Islet of Langerhans (tissue), 1 donor: ENCODE results near the gene TBCC.
"Not testable (repeated sequence)": the region's sequence is repeated elsewhere in the genome, so short reads cannot be mapped to it uniquely, and the experiment has no call there.

Experiments
- FAIRE-seq: peaks from one replicate; lab custom pipeline; 2011; peaks lifted over from hg19 to GRCh38; lab: Jason Lieb, UNC

The TBCC gene

DNA sequence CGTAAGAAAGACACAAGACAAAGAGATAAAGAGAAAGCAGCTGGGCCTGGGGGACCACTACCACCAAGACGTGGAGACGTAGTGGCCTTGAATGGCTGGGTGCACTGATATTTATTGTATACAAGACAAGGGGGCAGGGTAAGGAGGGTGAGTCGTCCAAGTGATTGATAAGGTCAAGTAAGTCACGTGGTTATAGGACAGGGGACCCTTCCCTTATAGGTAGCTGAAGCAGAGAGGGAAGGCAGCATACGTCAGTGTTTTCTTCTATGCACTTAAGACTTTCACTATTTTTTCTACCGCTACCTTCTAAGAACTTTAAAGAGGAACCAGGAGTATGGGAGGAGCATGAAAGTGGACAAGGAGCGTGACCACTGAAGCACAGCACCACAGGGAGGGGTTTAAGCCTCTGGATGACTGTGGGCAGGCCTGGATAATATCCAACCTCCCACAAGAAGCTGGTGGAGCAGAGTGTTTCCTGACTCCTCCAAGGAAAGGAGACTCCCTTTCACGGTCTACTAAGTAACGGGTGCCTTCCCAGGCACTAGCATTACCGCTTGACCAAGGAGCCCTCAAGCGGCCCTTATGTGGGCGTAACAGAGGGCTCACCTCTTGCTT is 11.9 kb downstream of the TBCC start:
- not testable (repeated sequence) for FAIRE-seq

GRCh38 chr6:42729731-42730130 is 16.2 kb downstream of the TBCC start:
- FAIRE-seq, result no peak

DNA sequence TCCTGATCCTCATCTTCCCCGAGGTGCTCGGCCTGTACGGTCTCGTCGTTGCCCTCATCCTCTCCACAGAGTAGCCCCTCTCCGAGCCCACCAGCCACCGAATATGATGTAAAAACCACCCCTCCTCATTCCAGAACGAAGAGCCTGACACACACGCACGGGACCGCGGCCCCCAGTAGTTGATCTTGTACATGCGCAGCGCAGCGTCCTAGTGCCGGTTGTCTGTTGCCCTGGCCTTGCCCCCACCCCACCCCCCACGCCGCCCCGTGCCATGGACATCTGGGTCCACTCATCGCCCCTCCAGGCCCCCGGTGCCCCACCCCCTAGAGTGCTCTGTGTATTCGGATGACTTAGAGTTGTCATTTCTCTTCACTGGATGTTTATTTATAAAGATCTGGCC is 18.3 kb downstream of the TBCC start:
- no peak for FAIRE-seq

DNA sequence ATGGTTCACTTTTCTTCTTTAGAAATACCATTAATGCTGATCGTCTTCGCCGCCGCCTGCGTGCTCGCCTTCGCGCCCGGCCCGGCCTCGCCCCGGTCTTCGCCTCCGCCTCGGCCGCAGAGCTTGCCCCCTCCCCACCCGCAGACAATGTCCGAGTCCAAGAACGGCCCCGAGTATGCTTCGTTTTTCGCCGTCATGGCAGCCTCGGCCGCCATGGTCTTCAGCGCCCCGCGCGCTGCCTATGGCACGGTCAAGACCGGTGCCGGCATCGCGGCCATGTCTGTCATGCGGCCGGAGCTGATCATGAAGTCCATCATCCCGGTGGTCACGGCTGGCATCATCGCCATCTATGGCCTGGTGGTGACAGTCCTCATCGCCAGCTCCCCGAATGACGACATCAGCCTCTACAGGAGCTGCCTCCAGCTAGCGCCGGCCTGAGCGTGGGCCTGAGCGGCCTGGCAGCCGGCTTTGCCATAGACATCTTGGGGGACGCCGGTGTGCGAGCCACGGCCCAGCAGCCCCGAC is 18.8 kb downstream of the TBCC start:
- FAIRE-seq, result no peak

DNA sequence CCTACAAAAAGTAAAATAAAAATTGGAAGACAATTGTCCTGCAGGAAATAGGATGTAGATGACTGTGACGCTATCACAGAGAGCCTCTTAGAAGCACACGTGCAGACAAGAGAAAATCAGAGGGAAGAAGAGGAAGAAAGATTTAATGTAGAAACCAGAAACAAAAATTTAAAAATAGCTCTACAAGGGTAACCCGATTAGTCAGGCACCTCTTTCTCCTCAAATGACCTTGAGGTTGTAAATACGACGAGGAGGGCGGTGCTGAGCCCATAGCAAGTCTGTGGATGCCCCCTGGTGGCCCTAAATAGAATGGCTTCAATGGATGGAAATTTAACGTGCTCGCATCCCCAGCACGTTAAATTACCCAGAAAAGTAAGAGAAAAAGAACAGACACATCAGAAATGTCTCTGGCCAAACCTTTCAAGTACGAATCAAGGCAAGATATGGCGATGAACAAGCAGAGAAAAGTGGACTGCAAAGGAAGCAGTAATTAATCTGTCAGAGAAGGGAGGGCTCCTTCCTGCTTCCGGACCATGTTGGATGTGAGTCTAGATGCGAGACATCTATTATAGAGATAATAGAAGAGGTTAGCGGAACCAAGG is 19.3 kb downstream of the TBCC start:
- peak; percentile 95 for FAIRE-seq

- no peak for FAIRE-seq
Observed at GRCh38 chr6:42726026-42726425, 19.9 kb downstream of the TBCC start.

DNA sequence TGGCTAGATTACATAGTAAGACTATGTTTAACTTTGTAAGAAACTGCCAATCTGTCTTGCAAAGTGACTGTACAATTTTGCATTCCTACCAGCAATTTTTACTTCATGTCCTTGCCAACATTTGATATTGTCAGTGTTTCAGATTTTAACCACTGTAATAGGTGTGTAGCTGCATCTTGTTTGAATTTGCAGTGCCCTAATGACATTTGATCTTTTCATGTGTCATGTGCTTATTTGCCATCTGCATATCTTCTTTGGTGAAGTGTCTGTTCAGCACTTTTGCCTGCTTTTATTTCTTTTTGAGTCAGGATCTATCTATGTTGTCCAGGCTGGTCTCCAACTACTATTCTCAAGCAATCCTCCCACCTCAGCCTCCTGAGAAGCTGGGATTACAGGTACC is 21.1 kb downstream of the TBCC start:
- FAIRE-seq, result no peak

DNA sequence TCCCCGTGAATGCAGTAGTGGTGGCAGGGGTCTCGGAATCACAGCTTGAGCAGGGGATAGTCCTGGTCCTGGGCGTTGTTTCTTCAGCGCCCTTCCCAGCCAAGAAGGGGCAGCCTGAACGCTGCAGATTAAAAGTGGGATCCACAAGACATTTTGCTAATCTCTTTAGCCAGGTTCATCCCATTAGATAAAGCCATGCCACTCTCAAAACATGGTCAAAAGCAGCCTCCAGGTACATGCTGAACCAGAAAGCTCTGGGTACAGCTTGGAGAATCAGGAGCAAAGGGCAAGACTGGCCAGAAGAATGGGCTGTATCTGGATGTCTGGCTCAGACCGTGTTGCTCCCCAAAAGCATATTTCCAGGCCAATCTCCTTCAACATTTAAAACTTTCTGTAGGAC is 23.4 kb downstream of the TBCC start, which contains the start of gene PRPH2:
TSS of gene PRPH2 (minus strand) at position 101 of the 400 bp plus-strand sequence. CDS start 263 bp downstream, outside the sequence.
- no peak for FAIRE-seq

GRCh38 chr6:42720739-42721138 is 25.2 kb downstream of the TBCC start:
- FAIRE-seq, result no peak

DNA sequence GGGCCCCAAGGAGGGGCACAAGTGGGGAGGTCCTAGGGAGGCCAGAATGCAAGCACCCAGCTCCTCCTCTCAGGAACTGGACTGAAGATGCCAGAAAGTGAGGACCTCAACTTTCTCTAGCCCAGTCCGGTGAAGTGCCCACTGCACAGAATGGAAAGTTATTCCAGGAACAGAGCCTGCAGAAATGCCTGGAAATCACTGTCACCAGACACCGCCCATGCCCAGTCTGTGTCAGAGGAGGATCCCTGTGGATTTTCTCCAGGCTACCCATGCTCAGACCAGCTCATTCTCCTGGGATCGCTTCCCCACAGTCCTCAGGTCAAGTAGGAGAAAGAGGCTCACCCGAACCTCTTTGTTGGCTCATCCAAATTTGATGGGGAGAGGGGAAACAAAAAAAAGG is 30.0 kb downstream of the TBCC start:
- no peak for FAIRE-seq

- no peak for FAIRE-seq
Observed at GRCh38 chr6:42714098-42714761, 31.7 kb downstream of the TBCC start.

- FAIRE-seq, result no peak
Observed at GRCh38 chr6:42711930-42712329, 34.0 kb downstream of the TBCC start.

GRCh38 chr6:42710316-42710715 is 35.6 kb downstream of the TBCC start:
- no peak for FAIRE-seq

GRCh38 chr6:42709871-42710270 is 36.0 kb downstream of the TBCC start:
- FAIRE-seq, result no peak

DNA sequence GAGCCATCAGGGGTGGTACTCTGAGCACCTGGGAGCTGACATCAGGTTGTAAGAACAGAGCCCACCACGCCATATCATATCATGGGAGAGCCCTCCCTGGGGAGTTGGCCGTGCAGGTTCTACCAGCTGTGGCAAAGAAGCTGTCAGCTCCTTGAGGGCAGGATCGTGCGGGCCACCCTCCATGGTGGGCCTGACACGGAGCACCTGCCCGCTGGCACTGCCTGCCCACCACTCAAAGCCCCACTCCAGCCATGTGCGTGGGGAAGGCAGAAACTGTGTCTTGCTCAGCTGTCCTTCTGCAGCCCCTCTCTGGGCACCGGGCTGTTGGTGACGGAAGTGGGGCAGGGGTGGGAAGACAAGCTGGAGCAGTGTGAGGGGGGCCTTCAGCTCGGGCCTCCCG is 37.8 kb downstream of the TBCC start:
- no peak for FAIRE-seq

DNA sequence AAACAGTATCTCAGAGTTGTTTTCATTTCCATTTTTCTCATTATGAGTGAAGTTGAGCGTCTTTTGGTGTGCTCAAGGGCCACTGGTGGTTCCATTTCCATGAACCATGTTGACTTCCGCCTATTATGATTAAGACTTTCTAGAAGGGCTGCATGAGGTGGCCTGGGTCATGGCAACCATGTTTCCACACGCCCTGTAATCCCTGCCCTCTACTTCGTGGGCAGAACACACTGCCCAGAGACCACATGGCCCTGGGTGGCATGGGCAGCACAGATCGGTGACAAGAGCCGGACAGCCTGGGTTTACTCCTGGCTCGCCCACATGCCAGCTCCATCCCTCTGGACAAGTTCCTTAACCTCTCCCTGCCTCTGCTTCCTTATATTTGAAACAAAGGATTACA is 38.3 kb downstream of the TBCC start:
- no peak for FAIRE-seq

GRCh38 chr6:42704937-42705374 is 40.9 kb downstream of the TBCC start:
- FAIRE-seq, result no peak

- FAIRE-seq, result no peak
Observed at GRCh38 chr6:42704251-42704936, 41.5 kb downstream of the TBCC start.

DNA sequence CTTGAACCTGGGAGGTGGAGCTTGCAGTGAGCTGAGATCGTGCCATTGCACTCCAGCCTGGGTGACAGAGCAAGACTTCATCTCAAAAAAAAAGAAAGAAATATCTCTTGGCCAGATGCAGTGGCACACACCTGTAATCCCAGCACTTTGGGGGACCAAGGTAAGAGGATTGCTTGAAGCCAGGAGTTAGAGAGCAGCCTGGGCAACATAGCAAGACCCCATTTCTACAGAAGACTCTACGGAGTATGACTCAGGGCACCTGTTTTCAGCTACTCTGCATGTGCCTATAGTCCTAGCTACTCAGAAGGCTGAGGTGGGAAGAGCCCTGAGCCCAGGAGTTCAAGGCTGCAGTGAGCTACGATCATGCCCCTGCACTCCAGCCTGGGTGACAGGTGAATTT is 43.1 kb downstream of the TBCC start:
- FAIRE-seq, result not testable (repeated sequence)

- FAIRE-seq, result no peak
Observed at GRCh38 chr6:42702200-42702599, 43.7 kb downstream of the TBCC start.

DNA sequence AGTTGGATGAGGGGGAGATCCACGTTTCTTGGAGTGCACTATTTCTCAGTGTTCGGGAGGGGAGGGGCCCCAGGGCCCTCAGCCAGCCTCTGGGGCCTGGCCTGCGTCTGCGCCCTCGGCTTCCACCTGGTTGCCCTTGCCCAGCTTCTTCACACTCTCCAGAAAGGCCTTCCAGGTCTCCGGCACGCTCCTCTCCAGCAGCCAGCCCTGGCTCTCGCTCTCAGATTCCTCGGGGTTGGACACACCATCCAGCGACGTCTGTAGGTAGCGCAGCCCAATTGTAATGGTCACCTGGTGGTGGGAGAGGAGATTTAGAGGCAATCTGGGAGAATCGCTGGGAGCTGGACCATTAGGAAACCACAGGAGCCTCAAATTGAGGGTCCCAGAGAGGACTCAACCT is 47.7 kb downstream of the TBCC start:
- no peak for FAIRE-seq

GRCh38 chr6:42697268-42697655 is 48.6 kb downstream of the TBCC start:
- FAIRE-seq, result no peak
